PFSK-1 (cell line): Measurements from ENCODE around the gene CTDSPL.

ENCODE experiments used
- FOXP2 ChIP-seq: optimal IDR thresholded peaks from 2 replicates; pipeline ENCODE3; 2011; ENCODE audit warnings: borderline replicate concordance, control low read depth, inconsistent platforms; ENCODE audit not compliant: insufficient read depth; ENCODE audit errors: extremely low read length, extremely low read depth
- POLR2AphosphoS5 ChIP-seq: IDR thresholded peaks from 2 replicates; pipeline ENCODE4 v1.6.1; 2012; ENCODE audit warnings: low read depth, mild to moderate bottlenecking, control low read depth, low read length, moderate library complexity
- SIN3A ChIP-seq: IDR thresholded peaks from 2 replicates; pipeline ENCODE4 v1.6.1; 2012; ENCODE audit warnings: mild to moderate bottlenecking, low read length, moderate library complexity, borderline replicate concordance; ENCODE audit not compliant: insufficient read depth
- TAF1 ChIP-seq: IDR thresholded peaks from 2 replicates; pipeline ENCODE4 v1.6.1; 2012; ENCODE audit warnings: low read length, control low read depth, borderline replicate concordance; ENCODE audit not compliant: insufficient read depth
- TF ChIP-seq, protein P1 (sequence below), 2 experiments: IDR thresholded peaks; 2 replicates each; pipeline versions ENCODE4 v1.6.1 to v1.8.0; 2011 to 2012; ENCODE audit warnings: low read depth in 2 of 2, low read length in 2 of 2, control low read depth in 1 of 2, inconsistent platforms in 1 of 2, mild to moderate bottlenecking in 1 of 2, moderate library complexity in 1 of 2; ENCODE audit not compliant: insufficient read depth in 1 of 2

CTDSPL gene

DNA sequence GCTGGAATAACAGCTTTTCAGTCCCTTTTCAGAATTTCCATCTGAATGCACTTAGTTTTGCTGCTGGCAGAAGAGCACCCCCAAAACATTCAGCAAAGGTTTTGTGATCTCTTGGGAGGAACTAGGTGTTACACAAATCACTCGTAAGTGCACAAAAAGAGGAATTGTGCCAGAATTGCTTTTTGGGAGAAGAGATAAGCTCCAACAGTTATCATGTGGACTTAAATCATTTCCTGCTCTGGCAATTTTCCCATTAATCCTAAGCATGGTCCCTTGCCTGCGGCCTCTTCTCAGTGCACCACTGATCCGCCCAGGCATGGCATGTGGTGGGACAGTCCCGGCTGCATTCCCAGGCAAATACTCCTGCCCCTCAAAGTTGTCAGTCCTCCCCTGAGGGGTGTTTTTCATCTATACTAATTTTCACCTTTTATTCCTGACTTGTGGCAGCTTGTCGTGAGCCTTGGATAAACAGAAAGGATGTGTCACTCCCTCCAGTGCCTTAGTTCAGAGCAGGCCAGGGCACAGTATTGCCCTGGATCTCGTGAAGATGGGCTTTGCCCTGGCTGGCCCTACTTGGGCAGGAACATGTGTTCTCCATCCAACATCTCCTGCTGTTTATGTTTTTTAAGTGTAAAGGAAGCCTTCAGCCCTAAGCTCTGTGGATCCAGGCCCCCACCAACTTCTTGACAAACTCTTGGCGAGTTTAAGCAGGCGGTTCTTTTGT, 84.3 kb downstream of the CTDSPL start:
- TF ChIP-seq TAF1 (no peak), FOXP2 (no peak), SIN3A (no peak), POLR2AphosphoS5 (no peak)
- TF ChIP-seq, protein P1, sequence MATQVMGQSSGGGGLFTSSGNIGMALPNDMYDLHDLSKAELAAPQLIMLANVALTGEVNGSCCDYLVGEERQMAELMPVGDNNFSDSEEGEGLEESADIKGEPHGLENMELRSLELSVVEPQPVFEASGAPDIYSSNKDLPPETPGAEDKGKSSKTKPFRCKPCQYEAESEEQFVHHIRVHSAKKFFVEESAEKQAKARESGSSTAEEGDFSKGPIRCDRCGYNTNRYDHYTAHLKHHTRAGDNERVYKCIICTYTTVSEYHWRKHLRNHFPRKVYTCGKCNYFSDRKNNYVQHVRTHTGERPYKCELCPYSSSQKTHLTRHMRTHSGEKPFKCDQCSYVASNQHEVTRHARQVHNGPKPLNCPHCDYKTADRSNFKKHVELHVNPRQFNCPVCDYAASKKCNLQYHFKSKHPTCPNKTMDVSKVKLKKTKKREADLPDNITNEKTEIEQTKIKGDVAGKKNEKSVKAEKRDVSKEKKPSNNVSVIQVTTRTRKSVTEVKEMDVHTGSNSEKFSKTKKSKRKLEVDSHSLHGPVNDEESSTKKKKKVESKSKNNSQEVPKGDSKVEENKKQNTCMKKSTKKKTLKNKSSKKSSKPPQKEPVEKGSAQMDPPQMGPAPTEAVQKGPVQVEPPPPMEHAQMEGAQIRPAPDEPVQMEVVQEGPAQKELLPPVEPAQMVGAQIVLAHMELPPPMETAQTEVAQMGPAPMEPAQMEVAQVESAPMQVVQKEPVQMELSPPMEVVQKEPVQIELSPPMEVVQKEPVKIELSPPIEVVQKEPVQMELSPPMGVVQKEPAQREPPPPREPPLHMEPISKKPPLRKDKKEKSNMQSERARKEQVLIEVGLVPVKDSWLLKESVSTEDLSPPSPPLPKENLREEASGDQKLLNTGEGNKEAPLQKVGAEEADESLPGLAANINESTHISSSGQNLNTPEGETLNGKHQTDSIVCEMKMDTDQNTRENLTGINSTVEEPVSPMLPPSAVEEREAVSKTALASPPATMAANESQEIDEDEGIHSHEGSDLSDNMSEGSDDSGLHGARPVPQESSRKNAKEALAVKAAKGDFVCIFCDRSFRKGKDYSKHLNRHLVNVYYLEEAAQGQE (IDR thresholded peaks at IDR 0.05; ENCODE audit: insufficient read depth in 1 of 2, low read depth in 2 of 2, low read length in 2 of 2) = no peak

GRCh38 chr3:37946531-37946889, 84.8 kb downstream of the CTDSPL start:
- TF ChIP-seq TAF1 (no peak), SIN3A (no peak), FOXP2 (no peak), POLR2AphosphoS5 (no peak)
- TF ChIP-seq, protein P1 (IDR thresholded peaks at IDR 0.05; ENCODE audit: insufficient read depth in 1 of 2, low read depth in 2 of 2, low read length in 2 of 2) = no peak

- TF ChIP-seq, protein P1 (IDR thresholded peaks at IDR 0.05; ENCODE audit: insufficient read depth in 1 of 2, low read depth in 2 of 2, low read length in 2 of 2) = no peak
- TF ChIP-seq TAF1 = no peak
- no peak for TF ChIP-seq FOXP2
- TF ChIP-seq SIN3A = no peak
- no peak for TF ChIP-seq POLR2AphosphoS5
Measured at GRCh38 chr3:37949866-37950265, 88.2 kb downstream of the CTDSPL start.

DNA sequence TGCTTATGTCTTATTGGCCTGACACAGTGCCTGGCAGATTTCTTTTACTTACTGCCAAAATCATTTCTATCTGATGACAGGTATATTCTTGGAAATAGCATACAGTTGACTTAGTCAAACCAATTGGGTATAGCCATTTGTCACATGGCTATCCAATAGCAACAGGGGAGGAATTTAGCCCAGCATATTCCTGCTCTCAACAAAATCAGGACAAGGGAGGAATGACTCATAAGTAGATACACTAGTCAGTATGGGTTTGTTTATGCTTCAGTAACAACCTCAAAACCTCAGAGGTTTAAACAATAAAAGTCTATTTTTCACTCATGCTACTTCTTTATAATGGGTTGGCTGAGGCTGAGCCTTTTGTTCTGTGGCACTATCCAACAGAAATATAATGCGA, 90.9 kb downstream of the CTDSPL start:
- TF ChIP-seq TAF1 (no peak), FOXP2 (no peak), SIN3A (no peak)
- TF ChIP-seq, protein P1 (IDR thresholded peaks at IDR 0.05; ENCODE audit: insufficient read depth in 1 of 2, low read depth in 2 of 2, low read length in 2 of 2) = no peak

DNA sequence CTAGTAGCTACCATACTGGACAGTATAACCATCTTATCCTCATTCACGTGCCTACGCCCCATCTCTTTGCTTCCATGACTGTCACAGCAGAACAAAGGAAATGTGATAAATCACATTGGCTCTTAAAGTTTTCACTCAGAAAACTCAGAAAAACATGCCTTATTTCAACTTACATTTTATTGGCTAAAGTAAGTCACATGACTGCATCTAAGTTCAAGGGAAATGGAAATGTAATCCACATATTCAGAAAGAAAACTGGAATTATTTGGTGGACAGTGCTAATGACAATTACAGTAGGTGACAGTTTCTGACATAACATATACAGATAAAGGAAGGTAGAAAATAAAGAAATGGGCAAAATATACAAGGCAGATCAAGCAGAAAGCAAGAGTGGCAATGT, 91.5 kb downstream of the CTDSPL start:
- TF ChIP-seq, protein P1 (IDR thresholded peaks at IDR 0.05; ENCODE audit: insufficient read depth in 1 of 2, low read depth in 2 of 2, low read length in 2 of 2) = no peak
- TF ChIP-seq SIN3A = no peak
- TF ChIP-seq TAF1 = no peak
- TF ChIP-seq FOXP2 = no peak
- no peak for TF ChIP-seq POLR2AphosphoS5
